Keratinocyte (primary cell): ENCODE data around the gene FBLIM1. TPM values are rescaled to one million over a fixed set of nuclear protein-coding genes. Genes with fewer than 3 reads are reported as not detected.

Experiments used
- DNase-seq: peaks from one replicate; pipeline ENCODE4 v3.0.0-alpha.2; 2011; ENCODE audit warnings: low read depth, missing footprints, low spot score
- FAIRE-seq: peaks from 2 replicates; lab custom pipeline; 2011; peaks lifted over from hg19 to GRCh38; lab: Jason Lieb, UNC
- H2AFZ ChIP-seq: 2 replicates; pipeline ENCODE4 v1.6.0; 2012; ENCODE audit warnings: low read length, control low read depth, inconsistent platforms; ENCODE audit not compliant: control insufficient read depth
- H3K27ac ChIP-seq: 2 replicates; pipeline ENCODE4 v1.5.1; 2011; ENCODE audit warnings: low read length; ENCODE audit not compliant: control insufficient read depth, insufficient read depth
- H3K27me3 ChIP-seq: 3 replicates; pipeline ENCODE4 v1.6.0; 2011; ENCODE audit warnings: low read length; ENCODE audit not compliant: control insufficient read depth, insufficient read depth; ENCODE audit errors: extremely low read depth
- H3K36me3 ChIP-seq, 2 experiments: 2 replicates in 1 of 2; 3 replicates in 1 of 2; pipeline ENCODE4 v1.5.1; 2011; ENCODE audit warnings: low read length in 2 of 2, mild to moderate bottlenecking in 1 of 2; ENCODE audit not compliant: control insufficient read depth in 2 of 2, insufficient read depth in 2 of 2; ENCODE audit errors: extremely low read depth in 1 of 2
- H3K4me1 ChIP-seq: 3 replicates; pipeline ENCODE4 v1.5.1; 2011; ENCODE audit warnings: low read length; ENCODE audit not compliant: control insufficient read depth, insufficient read depth; ENCODE audit errors: extremely low read depth
- H3K4me2 ChIP-seq: 3 replicates; pipeline ENCODE4 v1.6.0; 2011; ENCODE audit warnings: low read depth, low read length; ENCODE audit not compliant: control insufficient read depth, insufficient read depth; ENCODE audit errors: extremely low read depth
- H3K4me3 ChIP-seq, 3 experiments: fragments of 200-600 bp in 1 of 3; sonication (generic) in 1 of 3; 2 replicates in 2 of 3; 3 replicates in 1 of 3; pipeline ENCODE4 v1.5.1; 2011 to 2016; ENCODE audit warnings: low read length in 3 of 3, mild to moderate bottlenecking in 3 of 3, control low read depth in 2 of 3, inconsistent platforms in 1 of 3, low read depth in 1 of 3, mixed read lengths in 1 of 3, mixed run types in 1 of 3, moderate library complexity in 1 of 3; ENCODE audit not compliant: control insufficient read depth in 2 of 3, insufficient read depth in 2 of 3; ENCODE audit errors: extremely low read depth in 1 of 3
- H3K79me2 ChIP-seq: 2 replicates; pipeline ENCODE4 v1.6.0; 2012; ENCODE audit warnings: low read length; ENCODE audit not compliant: control insufficient read depth, insufficient read depth
- H3K9ac ChIP-seq: 3 replicates; pipeline ENCODE4 v1.6.0; 2011; ENCODE audit warnings: low read length; ENCODE audit not compliant: control insufficient read depth, insufficient read depth; ENCODE audit errors: extremely low read depth
- H3K9me1 ChIP-seq: 3 replicates; pipeline ENCODE4 v1.6.0; 2011; ENCODE audit warnings: low read length; ENCODE audit not compliant: control insufficient read depth, insufficient read depth; ENCODE audit errors: extremely low read depth
- H3K9me3 ChIP-seq: 2 replicates; pipeline ENCODE4 v1.5.1; 2012; ENCODE audit warnings: low read depth, low read length; ENCODE audit not compliant: control insufficient read depth
- H4K20me1 ChIP-seq: 3 replicates; pipeline ENCODE4 v1.6.0; 2011; ENCODE audit warnings: low read length; ENCODE audit not compliant: control insufficient read depth, insufficient read depth; ENCODE audit errors: extremely low read depth
- CTCF ChIP-seq, 3 experiments: IDR thresholded peaks in 1 of 3; conservative IDR thresholded peaks in 1 of 3; optimal IDR thresholded peaks in 1 of 3; 2 replicates in 2 of 3; 3 replicates in 1 of 3; pipeline versions ENCODE3 to v1.5.1; 2011; ENCODE audit warnings: low read length in 3 of 3, mild to moderate bottlenecking in 3 of 3, moderate library complexity in 2 of 3, control low read depth in 1 of 3, inconsistent platforms in 1 of 3; ENCODE audit not compliant: insufficient read depth in 2 of 3; ENCODE audit errors: extremely low read depth in 1 of 3
- EZH2 ChIP-seq: IDR thresholded peaks from one replicate; pipeline ENCODE4 v1.6.1; 2012; ENCODE audit warnings: inconsistent platforms, mild to moderate bottlenecking, low read length, moderate library complexity
- dilution Hi-C: fragments of 300-500 bp; cut with MboI; formaldehyde crosslinking; loops from one replicate; pipeline ENCODE4 v1.7.0; 2020; ENCODE audit warnings: low sequenced_read_pairs; ENCODE audit not compliant: extremely low pct_ligation_motif_present
- polyA plus RNA-seq, 5 experiments: library from polyadenylated mRNA; depleted of rRNA in 3 of 5; stranded (reverse) in 3 of 5; stranded (forward) in 1 of 5; unstranded in 1 of 5; fragments of >200 nt; gene quantifications; 1 replicate in 1 of 5; 2 replicates in 3 of 5; 3 replicates in 1 of 5; pipeline versions ENCODE4 v1.2.1 to v1.2.3, GENCODE V29; 2011 to 2012; ENCODE audit warnings: missing spikeins in 2 of 5, low read depth in 1 of 5, low replicate concordance in 1 of 5

FBLIM1 gene
- polyA plus RNA-seq, 1 donor (not counting 4 experiments of a cell fraction or from before 2014, with no cell fraction given), result 144 TPM

GRCh38 chr1:15749399-15750291 lies 8.9 kb upstream of the FBLIM1 start:
- no peak overlapping the region for H2AFZ ChIP-seq

GRCh38 chr1:15750924-15751323 lies 7.7 kb upstream of the FBLIM1 start:
- Histone ChIP-seq H3K27ac (no peak overlapping the region), H3K79me2 (no peaks in the 10 kb centered on the region), H3K27me3 (no peaks in the 10 kb centered on the region), H4K20me1 (no peaks in the 10 kb centered on the region), H2AFZ (no peak overlapping the region), H3K36me3 (no peaks in the 10 kb centered on the region), H3K9me1 (no peaks in the 10 kb centered on the region), H3K4me2 (no peak overlapping the region), H3K4me3 (no peak overlapping the region), H3K9ac (no peak overlapping the region), H3K9me3 (no peaks in the 10 kb centered on the region), H3K4me1 (no peaks in the 10 kb centered on the region)
- FAIRE-seq, result no peak
- DNase-seq, result no peak
- TF ChIP-seq EZH2 (no peak), CTCF (optimal IDR thresholded peaks at IDR 0.05 in 1 of 3, IDR thresholded peaks at IDR 0.05 in 1 of 3, conservative IDR thresholded peaks at IDR 0.05 in 1 of 3; ENCODE audit: extremely low read depth in 1 of 3, insufficient read depth in 2 of 3, low read length in 3 of 3) (no peak)
- dilution Hi-C loops, result no loop called here

More at GRCh38 chr1:15749399-15750291, 8.9 kb upstream of the FBLIM1 start:
- Histone ChIP-seq H4K20me1 (no peaks in the 10 kb centered on the region), H3K9ac (no peak overlapping the region), H3K9me3 (no peaks in the 10 kb centered on the region), H3K4me2 (no peak overlapping the region), H3K9me1 (no peaks in the 10 kb centered on the region), H3K4me1 (no peaks in the 10 kb centered on the region), H3K4me3 (no peak overlapping the region), H3K27me3 (no peaks in the 10 kb centered on the region), H3K27ac (no peak overlapping the region), H3K36me3 (no peaks in the 10 kb centered on the region), H3K79me2 (no peaks in the 10 kb centered on the region)
- dilution Hi-C loops, result no loop called here
- no peak for FAIRE-seq
- TF ChIP-seq CTCF (optimal IDR thresholded peaks at IDR 0.05 in 1 of 3, IDR thresholded peaks at IDR 0.05 in 1 of 3, conservative IDR thresholded peaks at IDR 0.05 in 1 of 3; ENCODE audit: extremely low read depth in 1 of 3, insufficient read depth in 2 of 3, low read length in 3 of 3) (no peak), EZH2 (no peak)
- DNase-seq, result no peak
